Measurements from ENCODE around the gene RBM44. TPM values are rescaled to one million over a fixed set of nuclear protein-coding genes. Genes with fewer than 3 reads are reported as not detected.

The RBM44 gene
- total RNA-seq, 2 experiments from 2014 or later, result 1.3 to 1.4 TPM

DNA sequence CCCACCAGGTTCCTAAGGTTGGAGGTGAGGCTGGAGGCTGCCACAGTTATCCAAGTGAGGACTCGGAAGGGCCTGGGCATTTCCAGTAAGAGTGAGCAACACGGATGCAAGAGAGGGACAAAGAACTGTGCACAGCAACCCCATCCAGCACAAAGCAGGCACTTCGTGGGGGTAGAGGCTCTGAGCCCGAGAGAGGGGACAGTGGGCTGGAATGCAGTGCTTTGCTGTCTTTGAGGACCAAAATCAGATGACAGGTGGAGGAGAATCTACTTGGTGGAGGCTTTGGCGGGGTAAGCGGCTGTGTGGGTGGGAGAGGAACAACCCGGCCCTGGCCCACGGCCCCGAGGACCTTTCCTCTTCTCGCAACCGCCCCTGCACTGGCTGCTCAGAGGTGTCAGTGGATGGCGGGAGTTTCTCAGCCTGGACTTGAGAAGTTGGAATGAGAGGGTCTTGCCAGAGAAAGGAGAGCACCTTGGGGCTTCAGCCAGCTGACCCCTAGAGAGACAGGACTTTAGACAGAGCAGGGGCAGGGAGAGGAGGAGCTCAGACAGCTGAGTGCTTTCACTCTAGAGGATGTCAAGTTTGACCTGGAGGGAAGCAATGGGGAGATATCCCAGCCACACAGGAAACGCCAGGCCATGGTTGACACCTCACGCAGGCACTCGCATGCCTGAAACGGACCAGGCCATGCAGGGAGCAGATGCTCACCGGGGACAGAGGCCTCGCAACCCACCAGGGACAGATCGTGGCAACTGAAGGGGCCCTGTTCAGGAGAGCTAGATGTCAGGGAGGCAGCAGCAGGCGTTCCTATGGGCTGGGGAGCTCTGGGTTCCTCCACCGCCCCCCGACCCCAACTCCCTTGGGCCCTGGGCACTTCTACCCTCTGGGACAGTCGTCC is 72.4 kb downstream of the RBM44 start:
- H3K36me3 Mint-ChIP-seq (ENCODE audit: low read depth), result peaks cover 4% of the 10 kb centered on the region
- H3K27ac Mint-ChIP-seq, result no peak overlapping the region
- peaks cover 24% of the 10 kb centered on the region for H3K4me1 Mint-ChIP-seq
- peaks cover 22% of the 10 kb centered on the region for H3K27me3 Mint-ChIP-seq
- H3K9me3 Mint-ChIP-seq, result no peaks in the 10 kb centered on the region
- ChIA-PET CTCF (no interaction called here), POLR2A (interaction anchor here (1.0 kb wide), 1 partner anchor 12 kb away, joined by 3 read pairs; no protein-coding TSS in a partner anchor)
- no peak overlapping the region for H3K4me3 Mint-ChIP-seq
- DNase-seq, result no peak

DNA sequence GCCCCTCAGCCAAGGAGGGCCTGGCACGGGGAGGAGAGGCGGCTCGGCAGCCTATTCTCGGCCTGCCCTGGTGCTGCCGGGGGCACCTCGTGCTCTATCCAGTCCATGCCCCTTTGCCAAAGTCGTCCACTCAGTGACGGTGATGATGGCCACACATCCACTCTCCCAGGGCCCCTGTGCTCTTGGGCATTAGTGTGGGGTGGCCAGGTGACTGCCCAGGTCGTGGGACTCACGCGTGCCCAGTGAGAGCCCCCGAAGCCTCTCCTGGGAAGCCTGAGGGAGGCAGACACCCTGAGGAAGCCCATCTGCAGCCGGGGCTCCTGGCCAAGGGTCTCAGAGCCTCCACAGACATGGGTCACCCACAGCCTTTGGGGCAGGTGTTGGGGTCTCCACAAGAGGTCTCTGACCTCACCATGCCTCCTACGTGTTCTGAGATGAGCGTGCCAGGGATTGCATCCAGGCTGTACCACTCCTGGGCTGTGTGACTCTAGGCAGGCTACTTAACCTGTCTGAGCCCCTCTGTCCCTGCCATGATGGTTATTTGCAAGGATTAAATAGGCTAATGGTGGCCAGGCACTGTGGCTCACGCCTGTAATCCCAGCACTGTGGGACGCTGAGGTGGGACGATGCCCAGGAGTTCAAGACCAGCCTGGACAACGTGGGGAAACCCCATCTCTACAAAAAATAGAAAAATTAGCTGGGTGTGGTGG is 73.8 kb downstream of the RBM44 start:
- no peaks in the 10 kb centered on the region for H3K9me3 Mint-ChIP-seq
- POLR2A ChIA-PET, result no interaction called here
- peaks cover 4% of the 10 kb centered on the region for H3K36me3 Mint-ChIP-seq (ENCODE audit: low read depth)
- peaks cover 20% of the 10 kb centered on the region for H3K27me3 Mint-ChIP-seq
- DNase-seq, result no peak
- CTCF ChIA-PET, result no interaction called here
- H3K27ac Mint-ChIP-seq, result no peak overlapping the region
- H3K4me3 Mint-ChIP-seq, result no peak overlapping the region
- peaks cover 24% of the 10 kb centered on the region for H3K4me1 Mint-ChIP-seq

DNA sequence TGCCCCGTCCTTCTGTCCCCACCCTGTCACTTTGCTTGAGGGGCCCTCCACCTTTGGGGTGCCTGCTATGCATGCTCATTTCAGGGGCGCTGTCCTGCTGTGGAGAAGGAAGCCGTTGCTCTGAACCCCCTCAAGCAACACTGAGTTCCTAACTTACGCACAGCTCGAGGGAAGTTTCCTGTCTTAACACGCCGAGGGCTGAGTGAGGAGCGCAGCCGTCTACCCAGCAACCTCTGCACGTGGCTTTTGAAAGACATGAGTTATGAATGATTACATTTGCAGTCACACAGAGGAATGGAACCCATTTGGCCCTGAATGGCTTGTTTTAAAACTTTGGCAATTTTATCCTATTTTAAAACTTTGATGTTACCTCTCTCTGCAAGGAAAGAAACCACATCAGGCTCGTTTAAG is 74.8 kb downstream of the RBM44 start:
- Mint-ChIP-seq H3K27me3 (peaks cover 16% of the 10 kb centered on the region), H3K36me3 (ENCODE audit: low read depth) (peaks cover 4% of the 10 kb centered on the region), H3K27ac (peak overlapping the region; percentile 68), H3K4me1 (peaks cover 22% of the 10 kb centered on the region), H3K9me3 (no peaks in the 10 kb centered on the region), H3K4me3 (no peak overlapping the region)
- ChIA-PET POLR2A (no interaction called here), CTCF (no interaction called here)
- peak; percentile 22 for DNase-seq

DNA sequence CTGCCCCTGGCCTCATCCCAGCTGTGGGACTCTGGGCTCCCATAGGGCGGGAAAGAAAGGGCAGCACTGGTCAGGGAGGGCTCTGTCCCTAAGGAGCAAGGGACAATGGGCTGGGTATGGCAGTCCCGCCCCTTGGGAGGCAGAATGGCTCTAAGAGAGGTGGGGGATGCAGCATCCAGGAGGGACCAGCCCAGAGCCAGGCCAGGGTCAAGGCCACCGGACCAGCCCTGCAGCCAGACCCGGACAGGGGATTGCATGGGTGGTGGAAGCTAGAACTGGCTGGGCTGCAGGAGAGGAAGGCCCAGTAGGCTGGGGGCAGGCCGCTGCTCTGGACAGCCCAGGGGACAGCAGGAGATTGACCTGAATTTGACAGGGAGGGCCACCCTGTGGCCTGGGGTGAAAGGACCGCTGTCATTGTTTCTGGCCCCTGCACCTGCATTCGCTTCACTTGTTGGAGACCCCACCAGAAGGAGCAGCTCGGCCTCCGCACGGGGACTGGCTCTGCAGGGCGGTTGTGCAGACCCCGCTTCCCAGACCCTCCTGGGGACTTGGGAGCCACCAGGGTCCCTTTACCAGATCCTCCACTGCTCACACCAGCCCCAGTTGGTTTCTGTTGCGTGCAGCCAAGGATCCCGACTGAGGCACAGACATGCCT is 75.4 kb downstream of the RBM44 start:
- ChIA-PET CTCF (no interaction called here), POLR2A (no interaction called here)
- Mint-ChIP-seq H3K4me1 (peaks cover 16% of the 10 kb centered on the region), H3K4me3 (no peak overlapping the region), H3K9me3 (no peaks in the 10 kb centered on the region), H3K27ac (no peak overlapping the region), H3K27me3 (peaks cover 10% of the 10 kb centered on the region), H3K36me3 (ENCODE audit: low read depth) (peaks cover 1% of the 10 kb centered on the region)
- no peak for DNase-seq

DNA sequence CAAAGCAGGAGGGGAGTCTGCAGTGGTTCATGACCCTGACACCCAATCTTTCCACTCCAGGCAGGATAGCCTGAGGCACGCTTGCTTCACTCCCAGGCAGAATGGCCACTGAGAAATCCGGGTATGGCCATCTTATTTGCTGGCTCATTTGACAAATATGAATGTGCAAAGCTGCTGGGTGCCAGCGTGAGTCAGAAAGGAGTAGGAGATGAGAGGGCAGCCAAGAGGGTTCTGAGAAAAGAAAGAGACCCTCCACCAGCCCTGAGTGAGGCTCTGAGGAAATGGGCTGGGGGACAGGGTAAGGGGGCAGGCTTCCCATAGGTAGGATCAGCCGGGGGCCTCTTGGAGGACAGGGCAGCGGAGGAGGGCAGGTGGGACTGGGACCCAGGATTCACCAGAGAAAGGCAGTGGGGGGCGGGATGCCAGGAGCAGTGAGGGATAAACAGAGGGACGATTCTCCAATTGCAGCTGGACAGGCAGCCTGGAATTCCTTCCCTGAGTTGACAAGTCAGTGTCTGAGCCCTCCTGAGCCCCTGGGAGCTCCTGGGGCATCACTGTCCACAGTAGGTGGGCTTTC is 76.1 kb downstream of the RBM44 start:
- DNase-seq, result no peak
- ChIA-PET POLR2A (no interaction called here), CTCF (no interaction called here)
- H3K9me3 Mint-ChIP-seq, result no peaks in the 10 kb centered on the region
- no peaks in the 10 kb centered on the region for H3K36me3 Mint-ChIP-seq (ENCODE audit: low read depth)
- peaks cover 3% of the 10 kb centered on the region for H3K27me3 Mint-ChIP-seq
- peaks cover 11% of the 10 kb centered on the region for H3K4me1 Mint-ChIP-seq
- H3K4me3 Mint-ChIP-seq, result no peak overlapping the region
- peak overlapping the region; percentile 9 for H3K27ac Mint-ChIP-seq

DNA sequence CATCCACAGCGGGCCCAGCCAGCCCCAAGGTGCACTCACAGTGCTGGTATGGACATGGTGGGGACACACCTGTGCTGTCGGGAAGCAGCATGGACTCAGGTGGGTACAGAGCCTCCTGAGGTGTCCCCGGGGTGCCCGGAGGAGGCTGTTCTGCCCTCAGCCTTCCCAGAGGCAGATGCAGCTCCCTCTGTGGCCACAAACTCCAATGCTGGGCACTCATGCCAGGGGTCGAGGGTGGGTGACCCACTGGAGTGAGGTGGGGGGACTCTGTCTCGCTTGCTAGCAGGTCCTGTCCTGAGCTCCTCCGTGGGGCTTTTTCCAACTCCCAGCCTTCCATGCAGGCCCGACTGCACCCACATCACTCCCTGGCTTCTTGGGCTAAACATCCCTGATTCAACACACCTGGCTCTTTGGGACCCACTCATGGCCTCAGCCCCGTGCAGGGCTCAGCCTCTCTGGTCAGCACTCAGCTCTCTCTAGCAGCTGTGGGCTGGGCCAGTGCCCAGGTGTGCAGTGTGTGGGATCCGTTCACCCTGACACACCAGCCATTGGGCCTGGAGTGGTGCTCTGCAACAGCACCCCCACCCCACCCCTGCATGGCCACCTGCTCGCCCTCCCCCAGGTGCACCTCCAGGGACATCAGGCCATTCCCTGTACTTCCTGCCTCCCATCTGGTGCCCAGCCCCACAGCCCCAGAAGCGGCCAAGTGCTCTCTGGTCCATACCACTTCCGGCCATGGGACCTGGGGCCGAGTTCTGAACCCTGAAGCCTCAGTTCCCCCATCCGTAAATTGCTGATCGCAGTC is 76.9 kb downstream of the RBM44 start:
- no peaks in the 10 kb centered on the region for H3K9me3 Mint-ChIP-seq
- no peak overlapping the region for H3K4me3 Mint-ChIP-seq
- H3K27ac Mint-ChIP-seq, result no peak overlapping the region
- H3K36me3 Mint-ChIP-seq (ENCODE audit: low read depth), result no peaks in the 10 kb centered on the region
- DNase-seq, result no peak
- CTCF ChIA-PET, result interaction anchor here (1.2 to 1.8 kb wide), 2 partner anchors 8 to 408 kb away, joined by 3 to 6 read pairs; no protein-coding TSS in a partner anchor
- POLR2A ChIA-PET, result no interaction called here
- H3K27me3 Mint-ChIP-seq, result peaks cover 2% of the 10 kb centered on the region
- H3K4me1 Mint-ChIP-seq, result peaks cover 11% of the 10 kb centered on the region

DNA sequence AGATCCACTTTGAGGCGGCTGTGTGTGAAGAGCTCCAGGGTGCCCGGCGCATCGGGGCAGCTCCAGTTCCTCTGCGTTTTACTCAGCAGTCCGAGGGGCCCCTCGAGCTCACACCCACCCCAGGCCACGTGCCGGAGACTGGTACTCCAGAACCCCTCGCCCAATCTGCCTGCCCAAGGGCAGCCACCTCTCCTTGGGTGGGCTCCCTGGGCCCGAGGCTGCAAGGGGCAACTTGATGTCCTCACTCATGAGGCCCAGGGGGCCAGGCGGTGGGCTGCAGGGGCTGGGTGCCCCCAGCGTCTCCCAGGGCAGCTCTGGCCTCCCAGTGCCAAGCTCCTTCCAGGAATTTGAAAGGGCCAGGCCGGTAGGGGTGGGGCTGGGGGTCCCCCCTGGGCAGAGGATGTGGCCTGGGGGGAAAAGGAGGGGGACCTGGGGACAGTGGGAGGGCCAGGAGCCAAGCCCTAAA is 77.5 kb downstream of the RBM44 start:
- CTCF ChIA-PET, result interaction anchor here (0.8 to 1.8 kb wide), 3 partner anchors 9 to 408 kb away, joined by 3 to 6 read pairs (median 4); no protein-coding TSS in a partner anchor
- Mint-ChIP-seq H3K9me3 (no peaks in the 10 kb centered on the region), H3K4me1 (peaks cover 11% of the 10 kb centered on the region), H3K36me3 (ENCODE audit: low read depth) (no peaks in the 10 kb centered on the region), H3K27ac (no peak overlapping the region), H3K4me3 (no peak overlapping the region), H3K27me3 (peaks cover 2% of the 10 kb centered on the region)
- no peak for DNase-seq
- POLR2A ChIA-PET, result no interaction called here

DNA sequence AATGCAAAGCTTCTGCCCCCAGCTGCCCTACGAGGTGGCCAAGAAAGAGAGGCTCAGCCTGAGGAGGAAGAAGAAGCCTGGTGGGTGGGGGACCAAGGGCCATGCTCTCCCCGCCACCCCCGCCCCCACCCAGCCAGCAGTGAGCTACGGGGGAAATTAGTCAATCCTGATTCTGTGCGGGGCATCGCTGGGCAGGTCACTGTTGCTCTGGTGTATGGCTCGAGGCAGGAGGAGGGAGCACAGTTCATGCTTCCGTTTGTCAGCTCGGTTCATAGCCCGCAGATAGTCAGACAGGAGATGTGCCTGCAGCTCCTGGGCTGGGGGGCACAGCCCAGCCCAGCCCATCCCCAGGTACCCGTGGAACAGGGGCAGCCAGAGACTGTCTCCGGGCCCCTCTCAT is 78.0 kb downstream of the RBM44 start:
- Mint-ChIP-seq H3K4me3 (no peak overlapping the region), H3K36me3 (ENCODE audit: low read depth) (no peaks in the 10 kb centered on the region), H3K27me3 (no peaks in the 10 kb centered on the region), H3K27ac (no peak overlapping the region), H3K4me1 (peaks cover 11% of the 10 kb centered on the region), H3K9me3 (no peaks in the 10 kb centered on the region)
- ChIA-PET POLR2A (no interaction called here), CTCF (interaction anchor here (0.8 to 1.8 kb wide), 3 partner anchors 9 to 407 kb away, joined by 3 to 6 read pairs (median 4); no protein-coding TSS in a partner anchor)
- no peak for DNase-seq

DNA sequence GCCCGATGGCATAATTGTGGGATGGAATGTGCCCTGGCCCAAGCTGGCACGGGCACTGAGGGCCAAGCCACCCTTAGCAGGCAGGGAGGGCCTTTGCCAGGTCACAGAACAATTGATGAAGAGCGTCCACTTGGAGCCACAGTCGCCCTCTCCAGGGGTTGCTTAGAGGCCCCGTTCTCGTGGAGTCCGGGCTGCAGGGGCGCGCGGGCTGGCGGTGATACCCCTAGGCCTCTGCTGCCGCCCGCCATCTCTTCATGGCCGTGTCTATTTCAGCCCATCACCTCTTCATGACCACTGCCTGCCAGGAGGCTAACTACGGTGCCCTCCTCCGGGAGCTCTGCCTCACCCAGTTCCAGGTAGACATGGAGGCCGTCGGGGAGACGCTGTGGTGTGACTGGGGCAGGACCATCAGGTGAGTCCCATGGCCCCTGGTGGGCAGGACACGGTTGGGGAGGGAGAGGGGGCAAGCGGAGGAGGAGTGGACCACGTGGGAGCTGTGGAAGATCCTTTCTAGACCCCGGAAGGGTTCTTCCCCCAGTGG is 78.4 kb downstream of the RBM44 start:
- ChIA-PET CTCF (interaction anchor here (0.8 to 1.8 kb wide), 2 partner anchors 10 to 22 kb away, joined by 4 to 6 read pairs; no protein-coding TSS in a partner anchor), POLR2A (no interaction called here)
- Mint-ChIP-seq H3K27me3 (no peaks in the 10 kb centered on the region), H3K27ac (no peak overlapping the region), H3K4me1 (peaks cover 9% of the 10 kb centered on the region), H3K36me3 (ENCODE audit: low read depth) (no peaks in the 10 kb centered on the region), H3K9me3 (no peaks in the 10 kb centered on the region), H3K4me3 (no peak overlapping the region)
- no peak for DNase-seq

DNA sequence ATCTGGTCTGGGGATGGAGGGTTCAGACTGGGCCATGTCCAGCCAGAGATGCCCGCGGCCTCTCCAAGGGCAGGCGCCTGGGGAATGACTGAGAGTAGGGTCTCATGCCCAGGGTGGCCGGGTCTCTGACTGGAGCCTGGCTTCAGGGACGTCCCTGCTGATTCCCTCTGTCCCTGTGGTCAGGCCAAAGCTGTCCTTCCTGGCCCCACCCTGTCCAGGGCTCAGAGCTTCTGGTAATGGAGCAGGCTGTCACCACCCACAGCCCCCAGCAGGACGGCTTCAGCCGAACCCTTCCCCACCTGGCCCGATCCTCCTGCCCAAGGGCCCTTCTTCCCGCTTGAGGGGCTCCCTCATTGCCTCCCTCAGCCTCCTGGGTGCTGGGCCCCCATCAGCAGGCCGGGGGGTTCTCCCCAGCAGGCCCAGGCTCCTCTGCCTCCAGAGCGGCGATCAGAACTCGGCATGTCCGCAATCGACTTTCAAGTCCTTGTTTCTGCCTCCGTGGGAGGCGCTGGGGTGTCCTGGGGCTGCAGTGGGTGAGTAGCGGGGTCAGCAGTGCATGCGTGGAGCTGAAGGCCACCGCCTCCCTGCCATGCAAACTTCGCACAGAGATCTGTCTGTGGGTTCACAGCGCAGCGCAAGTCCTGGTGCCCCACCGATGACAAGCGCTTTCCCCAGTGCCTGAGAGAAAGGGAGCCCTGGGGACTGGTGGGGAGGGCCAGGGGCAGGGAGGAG is 79.2 kb downstream of the RBM44 start:
- H3K4me1 Mint-ChIP-seq, result peaks cover 9% of the 10 kb centered on the region
- no peaks in the 10 kb centered on the region for H3K9me3 Mint-ChIP-seq
- no peak for DNase-seq
- CTCF ChIA-PET, result no interaction called here
- POLR2A ChIA-PET, result no interaction called here
- H3K27ac Mint-ChIP-seq, result no peak overlapping the region
- H3K27me3 Mint-ChIP-seq, result no peaks in the 10 kb centered on the region
- H3K36me3 Mint-ChIP-seq (ENCODE audit: low read depth), result no peaks in the 10 kb centered on the region
- H3K4me3 Mint-ChIP-seq, result no peak overlapping the region

DNA sequence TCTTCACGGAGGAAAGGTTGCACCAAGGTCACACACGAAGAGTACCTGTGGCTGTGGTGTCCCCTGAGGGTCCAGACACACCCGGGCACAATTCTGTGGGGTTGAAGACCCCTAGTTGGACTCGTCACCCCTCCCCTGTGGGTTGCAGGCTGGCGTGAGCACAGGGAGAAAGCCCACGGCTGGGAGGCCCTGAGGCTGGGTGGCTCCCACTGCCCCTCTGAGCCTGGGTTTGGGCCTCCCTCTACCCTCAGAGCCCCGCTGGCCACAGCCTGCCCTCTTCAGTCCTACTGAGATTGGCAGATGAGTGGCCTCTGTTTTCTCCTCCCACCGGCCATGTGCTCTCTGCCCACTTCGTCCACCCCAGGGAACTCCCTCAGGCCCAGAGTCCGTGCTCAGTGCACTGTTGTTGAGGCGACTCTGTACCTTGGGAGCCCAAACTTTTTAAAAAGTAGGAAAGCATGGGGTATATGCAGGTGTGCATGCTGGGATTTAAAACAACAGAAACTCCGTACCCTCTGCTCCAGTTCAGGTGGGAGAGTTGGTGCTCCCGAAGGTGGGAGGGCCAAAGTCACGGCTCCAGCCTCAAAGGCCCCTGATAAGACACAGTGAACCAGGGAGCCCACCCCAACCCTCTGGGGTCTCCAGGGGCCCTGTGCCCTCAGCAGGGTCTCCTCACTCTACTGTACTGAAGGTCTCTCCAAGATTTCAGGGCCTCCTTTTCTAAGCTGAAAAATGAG is 79.9 kb downstream of the RBM44 start:
- Mint-ChIP-seq H3K27me3 (no peaks in the 10 kb centered on the region), H3K27ac (no peak overlapping the region), H3K36me3 (ENCODE audit: low read depth) (no peaks in the 10 kb centered on the region), H3K4me1 (peaks cover 5% of the 10 kb centered on the region), H3K9me3 (no peaks in the 10 kb centered on the region), H3K4me3 (no peak overlapping the region)
- DNase-seq, result no peak
- ChIA-PET POLR2A (no interaction called here), CTCF (no interaction called here)

Data from activated CD4-positive, alpha-beta T cell treated with anti-CD3 and anti-CD28 coated beads, Interleukin-2, amount 10 ng/mL, durations not matched to agents 7 days and 5 days (primary cell).